RWPE1 (cell line): ENCODE data around the gene GRM3.

Experiments
- CTCF ChIA-PET: fragments of 350-600 bp; sonication (Branson Sonifier 250); formaldehyde crosslinking; extraction: SDS; loops from one replicate; lab custom pipeline; 2021; lab: Yijun Ruan, JAX
- POLR2A ChIA-PET: fragments of 400-600 bp; formaldehyde crosslinking; extraction: SDS; loops from one replicate; lab custom pipeline; 2020; ENCODE audit warnings: antibody characterized with exemption; ENCODE audit not compliant: low non-redundant PET; lab: Yijun Ruan, JAX
- DNase-seq: peaks from one replicate; pipeline ENCODE4 v3.0.0; 2012; ENCODE audit warnings: low spot score
- H3K27ac ChIP-seq: fragments of 450-650 bp; 2 replicates; pipeline ENCODE4 v1.5.1; 2017
- CTCF ChIP-seq: fragments of 450-650 bp; conservative IDR thresholded peaks from 2 replicates; pipeline ENCODE4 v1.5.1; 2017; ENCODE audit warnings: low read depth, mild to moderate bottlenecking

The GRM3 gene

GRCh38 chr7:86748843-86749719 is 105.4 kb downstream of the GRM3 start:
- ChIA-PET CTCF (no interaction called here), POLR2A (no interaction called here)
- TF ChIP-seq CTCF, result no peak
- H3K27ac ChIP-seq, result no peak overlapping the region
- DNase-seq, result no peak

- ChIA-PET POLR2A (no interaction called here), CTCF (no interaction called here)
- TF ChIP-seq CTCF, result no peak
- no peak for DNase-seq
- H3K27ac ChIP-seq, result no peak overlapping the region
These were observed 106.3 kb downstream of the GRM3 start for GRCh38 chr7:86749741-86750665.

- TF ChIP-seq CTCF, result no peak
These were observed 116.5 kb downstream of the GRM3 start for GRCh38 chr7:86760236-86760635.

GRCh38 chr7:86762129-86762528 is 118.4 kb downstream of the GRM3 start:
- DNase-seq, result no peak
- no peak for TF ChIP-seq CTCF
- no peak overlapping the region for H3K27ac ChIP-seq
- CTCF ChIA-PET, result interaction anchor here (0.6 kb wide), 1 partner anchor 163 kb away, joined by 4 read pairs; no protein-coding TSS in a partner anchor
- POLR2A ChIA-PET, result no interaction called here

More at GRCh38 chr7:86760236-86760635, 116.5 kb downstream of the GRM3 start:
- CTCF ChIA-PET, result interaction anchor here (0.5 kb wide), 1 partner anchor 154 kb away, joined by 3 read pairs; no protein-coding TSS in a partner anchor
- DNase-seq, result no peak
- no peak overlapping the region for H3K27ac ChIP-seq
- POLR2A ChIA-PET, result no interaction called here

GRCh38 chr7:86765931-86766330 is 122.2 kb downstream of the GRM3 start:
- CTCF ChIA-PET, result interaction anchor here (0.6 to 0.7 kb wide), 2 partner anchors 43 to 471 kb away, joined by 3 to 4 read pairs; no protein-coding TSS in a partner anchor
- POLR2A ChIA-PET, result no interaction called here
- TF ChIP-seq CTCF, result no peak
- H3K27ac ChIP-seq, result no peak overlapping the region
- DNase-seq, result no peak

- no peak for DNase-seq
- no peak for TF ChIP-seq CTCF
- ChIA-PET CTCF (no interaction called here), POLR2A (no interaction called here)
- no peak overlapping the region for H3K27ac ChIP-seq
These were observed 124.7 kb downstream of the GRM3 start for GRCh38 chr7:86768394-86768793.
